GM23248 (cell line): ENCODE measurements around the gene DTX1.

ENCODE experiments used
- EZH2 ChIP-seq: fragments of 200-600 bp; sonication (generic); IDR thresholded peaks from 2 replicates; pipeline ENCODE4 v1.6.1; 2018; ENCODE audit warnings: antibody characterized with exemption, mild to moderate bottlenecking; ENCODE audit not compliant: insufficient read depth, poor library complexity, severe bottlenecking
- EZH2phosphoT487 ChIP-seq: fragments of 200-600 bp; sonication (generic); IDR thresholded peaks from 2 replicates; pipeline ENCODE4 v1.6.1; 2018; ENCODE audit warnings: antibody characterized with exemption, moderate library complexity, mild to moderate bottlenecking, low read depth; ENCODE audit not compliant: insufficient read depth

DNA sequence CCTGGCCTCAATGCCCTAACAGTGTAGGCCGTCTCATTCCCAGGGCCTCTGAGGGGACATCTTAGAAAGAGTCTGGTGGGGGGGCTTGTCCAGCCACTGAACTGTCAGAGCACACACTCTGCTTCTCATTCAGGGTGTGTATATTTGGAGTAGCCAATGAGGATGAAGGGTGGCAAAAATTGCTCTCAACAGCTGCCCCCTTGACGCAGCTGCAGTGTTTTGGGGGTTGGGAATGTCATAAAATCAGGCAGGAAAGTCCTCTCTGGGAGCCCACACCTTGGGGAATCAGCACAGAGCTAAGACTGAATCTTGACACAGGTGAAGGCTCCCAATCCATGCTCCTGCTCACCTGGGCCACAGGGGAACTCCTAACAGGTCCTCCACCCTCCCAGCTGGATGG is 77.5 kb downstream of the DTX1 start:
- TF ChIP-seq EZH2 (no peak), EZH2phosphoT487 (no peak)
